ENCODE data around the gene ABCB8. TPM values are rescaled to one million over a fixed set of nuclear protein-coding genes. Genes with fewer than 3 reads are reported as not detected.
"Not testable (repeated sequence)": the region's sequence is repeated elsewhere in the genome, so short reads cannot be mapped to it uniquely, and the experiment has no call there.

Gene ABCB8
- total and polyA plus RNA-seq, 9 donors = 6.1 to 45.2 (median 26.3) TPM

GRCh38 chr7:151010307-151011096, 17.7 kb upstream of the ABCB8 start:
- intact Hi-C loops (cut with DNase I) = loop anchor here in 3 of 4 donors (5.0 to 10.0 kb wide), 2 partner anchors 104 to 113 kb away; no protein-coding TSS in a partner anchor
- WGBS, 3 donors = 36 to 41% (median 39%) methylated on average over 17 to 18 of the region's 18 CpGs
- H3K4me3 ChIP-seq = no peak overlapping the region
- no peaks in the 10 kb centered on the region for H3K9me3 ChIP-seq
- DNase-seq = no peak
- H3K4me1 ChIP-seq (ENCODE audit: insufficient read depth) = peaks cover 5% of the 10 kb centered on the region
- H3K27ac ChIP-seq = no peak overlapping the region
- H3K36me3 ChIP-seq = no peaks in the 10 kb centered on the region
- TF ChIP-seq POLR2A (IDR thresholded peaks at IDR 0.05) = no peak
- TF ChIP-seq CTCF (IDR thresholded peaks at IDR 0.05) = no peak
- TF ChIP-seq EP300 (IDR thresholded peaks at IDR 0.05) = no peak
- H3K27me3 ChIP-seq = no peaks in the 10 kb centered on the region

- no peak overlapping the region for H3K27ac ChIP-seq
- TF ChIP-seq EP300 (IDR thresholded peaks at IDR 0.05) (no peak), POLR2A (IDR thresholded peaks at IDR 0.05) (no peak), CTCF (IDR thresholded peaks at IDR 0.05) (no peak)
- H3K36me3 ChIP-seq = no peaks in the 10 kb centered on the region
- no peak for DNase-seq
- 57 to 83% (median 70%) methylated on average over 1 of the region's 1 CpG for WGBS, 3 donors
- H3K4me1 ChIP-seq (ENCODE audit: insufficient read depth) = peaks cover 5% of the 10 kb centered on the region
- H3K27me3 ChIP-seq = no peaks in the 10 kb centered on the region
- no peak overlapping the region for H3K4me3 ChIP-seq
- intact Hi-C loops (cut with DNase I) = loop anchor here in 3 of 4 donors (5.0 to 10.0 kb wide), 2 partner anchors 104 to 114 kb away; no protein-coding TSS in a partner anchor
- H3K9me3 ChIP-seq = no peaks in the 10 kb centered on the region
Measured at GRCh38 chr7:151011097-151011409, 17.2 kb upstream of the ABCB8 start.

GRCh38 chr7:151011616-151012015, 16.6 kb upstream of the ABCB8 start:
- H3K9me3 ChIP-seq; H3K27me3 ChIP-seq; DNase-seq; H3K36me3 ChIP-seq; H3K27ac ChIP-seq; H3K4me1 ChIP-seq (ENCODE audit: insufficient read depth); H3K4me3 ChIP-seq: not testable (repeated sequence)
- intact Hi-C loops (cut with DNase I) = loop anchor here in 3 of 4 donors (5.0 to 10.0 kb wide), 2 partner anchors 103 to 114 kb away; no protein-coding TSS in a partner anchor
- WGBS, 3 donors = 86 to 87% (median 86%) methylated on average over 12 of the region's 12 CpGs

GRCh38 chr7:151012031-151012692, 16.1 kb upstream of the ABCB8 start:
- no peak for TF ChIP-seq EP300 (IDR thresholded peaks at IDR 0.05)
- no peak for TF ChIP-seq POLR2A (IDR thresholded peaks at IDR 0.05)
- TF ChIP-seq CTCF (IDR thresholded peaks at IDR 0.05) = no peak
- no peaks in the 10 kb centered on the region for H3K27me3 ChIP-seq
- intact Hi-C loops (cut with DNase I) = loop anchor here in 3 of 4 donors (5.0 to 10.0 kb wide), 2 partner anchors 103 to 115 kb away; no protein-coding TSS in a partner anchor
- peaks cover 5% of the 10 kb centered on the region for H3K4me1 ChIP-seq (ENCODE audit: insufficient read depth)
- no peak overlapping the region for H3K27ac ChIP-seq
- H3K36me3 ChIP-seq = no peaks in the 10 kb centered on the region
- no peaks in the 10 kb centered on the region for H3K9me3 ChIP-seq
- 77 to 87% (median 83%) methylated on average over 6 of the region's 6 CpGs for WGBS, 3 donors
- no peak overlapping the region for H3K4me3 ChIP-seq
- no peak for DNase-seq
